Esophagus muscularis mucosa (tissue), 4 donors: ENCODE measurements around the gene TACC2. TPM values are rescaled to one million over a fixed set of nuclear protein-coding genes. Genes with fewer than 3 reads are reported as not detected.

Source experiments
- DNase-seq: peaks from one replicate; pipeline ENCODE4 v3.0.0-alpha.2; 2017; ENCODE audit errors: extremely low spot score
- H3K27ac ChIP-seq, 4 donors: fragments of 200-600 bp; sonication (generic); replicated peaks in 1 of 4; 1 replicate in 3 of 4; 2 replicates in 1 of 4; pipeline ENCODE4 v1.5.1; 2016 to 2019; ENCODE audit warnings: mild to moderate bottlenecking in 1 of 4
- H3K27me3 ChIP-seq, 4 donors: fragments of 200-600 bp; sonication (generic); one replicate each; pipeline versions ENCODE4 v1.5.1 to v1.6.0; 2016 to 2019
- H3K36me3 ChIP-seq, 4 donors: fragments of 200-600 bp; sonication (generic); one replicate each; pipeline ENCODE4 v1.5.1; 2016 to 2019
- H3K4me1 ChIP-seq, 4 donors: fragments of 200-600 bp; sonication (generic); one replicate each; pipeline ENCODE4 v1.5.1; 2016 to 2019
- H3K4me3 ChIP-seq, 4 donors: fragments of 200-600 bp; sonication (generic); 1 replicate in 2 of 4; 2 replicates in 2 of 4; pipeline ENCODE4 v1.5.1; 2016 to 2019; ENCODE audit warnings: mild to moderate bottlenecking in 4 of 4, moderate library complexity in 1 of 4
- H3K9me3 ChIP-seq, 4 donors: fragments of 200-600 bp; sonication (generic); 1 replicate in 3 of 4; 2 replicates in 1 of 4; pipeline ENCODE4 v1.5.1; 2016 to 2019
- EP300 ChIP-seq: sonication (generic); formaldehyde crosslinking; IDR thresholded peaks from one replicate; pipeline ENCODE4 v1.6.1; 2017; ENCODE audit warnings: antibody characterized with exemption
- POLR2A ChIP-seq: fragments of 450-650 bp; IDR thresholded peaks from one replicate; pipeline ENCODE4 v1.6.1; 2017; ENCODE audit warnings: antibody characterized with exemption, moderate library complexity, mild to moderate bottlenecking, low read depth
- POLR2AphosphoS5 ChIP-seq, 2 donors: sonication (generic); formaldehyde crosslinking; IDR thresholded peaks; one replicate each; pipeline ENCODE4 v1.6.1; 2017; ENCODE audit warnings: antibody characterized with exemption in 2 of 2
- WGBS: methylation state at CpG from one replicate; pipeline ENCODE4 v1.1.5; 2018; 5-methylcytosine and 5-hydroxymethylcytosine counted together
- intact Hi-C: fragments of 100-400 bp; cut with DNase I; formaldehyde crosslinking; loops from one replicate; pipeline ENCODE4 v1.15.1; 2023
- total RNA-seq, 4 donors: library from RNA; depleted of rRNA; stranded (reverse); fragments of >200 nt; gene quantifications; one replicate each; pipeline versions ENCODE4 v1.1.0 to v1.2.1, GENCODE V29; 2016
- TF ChIP-seq, protein P1 (sequence below), 3 experiments: fragments of 200-600 bp in 2 of 3; fragments of 450-650 bp in 1 of 3; sonication (generic) in 2 of 3; IDR thresholded peaks; one replicate each; pipeline ENCODE4 v1.5.1; 2017 to 2019; ENCODE audit warnings: antibody characterized with exemption in 3 of 3, mild to moderate bottlenecking in 2 of 3, moderate library complexity in 1 of 3

TACC2 gene
- total RNA-seq, 4 donors from 2014 or later = 53.7 to 99.4 (median 75.6) TPM

DNA sequence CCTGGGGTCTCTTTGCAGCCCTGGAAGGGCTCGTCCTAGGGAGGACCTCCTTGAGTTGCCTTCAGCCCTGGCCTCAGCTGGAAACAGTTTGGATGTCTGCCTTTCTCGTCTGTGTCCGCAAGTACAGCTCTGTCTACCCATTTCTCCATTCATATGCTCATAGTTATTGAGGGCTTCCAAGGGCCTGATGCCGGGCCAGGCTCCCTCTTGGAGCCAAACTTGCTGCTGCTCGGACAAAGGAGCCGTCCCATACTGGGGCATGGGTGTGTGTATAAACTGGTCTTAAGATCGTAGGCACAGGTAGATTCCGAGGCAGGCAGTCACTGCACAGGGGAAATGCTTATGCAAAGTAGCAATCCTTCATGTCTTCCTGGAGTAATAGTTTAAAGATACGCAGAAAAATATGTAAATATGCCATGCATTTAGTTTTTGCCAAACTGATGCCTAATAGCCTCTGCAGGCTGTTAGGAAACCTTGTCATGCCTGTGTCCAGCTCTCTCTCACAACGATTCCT lies 165.1 kb downstream of the TACC2 start:
- peak overlapping the region in 2 of 4 donors; percentile 39 to 43 for H3K4me3 ChIP-seq
- intact Hi-C loops = no loop called here
- no peak for DNase-seq
- H3K9me3 ChIP-seq = no peaks in the 10 kb centered on the region
- WGBS = 50% methylated on average over 10 of the region's 10 CpGs
- peaks cover 0 to 9% (median 0%) of the 10 kb centered on the region in 4 donors for H3K36me3 ChIP-seq
- H3K4me1 ChIP-seq = peaks cover 69 to 92% (median 81%) of the 10 kb centered on the region in 4 donors
- peak overlapping the region; percentile 79 to 90 (median 86) for H3K27ac ChIP-seq
- TF ChIP-seq EP300 (no peak), POLR2AphosphoS5 (IDR thresholded peaks at IDR 0.05) (no peak), POLR2A (no peak)
- TF ChIP-seq, protein P1, sequence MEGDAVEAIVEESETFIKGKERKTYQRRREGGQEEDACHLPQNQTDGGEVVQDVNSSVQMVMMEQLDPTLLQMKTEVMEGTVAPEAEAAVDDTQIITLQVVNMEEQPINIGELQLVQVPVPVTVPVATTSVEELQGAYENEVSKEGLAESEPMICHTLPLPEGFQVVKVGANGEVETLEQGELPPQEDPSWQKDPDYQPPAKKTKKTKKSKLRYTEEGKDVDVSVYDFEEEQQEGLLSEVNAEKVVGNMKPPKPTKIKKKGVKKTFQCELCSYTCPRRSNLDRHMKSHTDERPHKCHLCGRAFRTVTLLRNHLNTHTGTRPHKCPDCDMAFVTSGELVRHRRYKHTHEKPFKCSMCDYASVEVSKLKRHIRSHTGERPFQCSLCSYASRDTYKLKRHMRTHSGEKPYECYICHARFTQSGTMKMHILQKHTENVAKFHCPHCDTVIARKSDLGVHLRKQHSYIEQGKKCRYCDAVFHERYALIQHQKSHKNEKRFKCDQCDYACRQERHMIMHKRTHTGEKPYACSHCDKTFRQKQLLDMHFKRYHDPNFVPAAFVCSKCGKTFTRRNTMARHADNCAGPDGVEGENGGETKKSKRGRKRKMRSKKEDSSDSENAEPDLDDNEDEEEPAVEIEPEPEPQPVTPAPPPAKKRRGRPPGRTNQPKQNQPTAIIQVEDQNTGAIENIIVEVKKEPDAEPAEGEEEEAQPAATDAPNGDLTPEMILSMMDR (IDR thresholded peaks at IDR 0.05) = no peak
- no peaks in the 10 kb centered on the region for H3K27me3 ChIP-seq

DNA sequence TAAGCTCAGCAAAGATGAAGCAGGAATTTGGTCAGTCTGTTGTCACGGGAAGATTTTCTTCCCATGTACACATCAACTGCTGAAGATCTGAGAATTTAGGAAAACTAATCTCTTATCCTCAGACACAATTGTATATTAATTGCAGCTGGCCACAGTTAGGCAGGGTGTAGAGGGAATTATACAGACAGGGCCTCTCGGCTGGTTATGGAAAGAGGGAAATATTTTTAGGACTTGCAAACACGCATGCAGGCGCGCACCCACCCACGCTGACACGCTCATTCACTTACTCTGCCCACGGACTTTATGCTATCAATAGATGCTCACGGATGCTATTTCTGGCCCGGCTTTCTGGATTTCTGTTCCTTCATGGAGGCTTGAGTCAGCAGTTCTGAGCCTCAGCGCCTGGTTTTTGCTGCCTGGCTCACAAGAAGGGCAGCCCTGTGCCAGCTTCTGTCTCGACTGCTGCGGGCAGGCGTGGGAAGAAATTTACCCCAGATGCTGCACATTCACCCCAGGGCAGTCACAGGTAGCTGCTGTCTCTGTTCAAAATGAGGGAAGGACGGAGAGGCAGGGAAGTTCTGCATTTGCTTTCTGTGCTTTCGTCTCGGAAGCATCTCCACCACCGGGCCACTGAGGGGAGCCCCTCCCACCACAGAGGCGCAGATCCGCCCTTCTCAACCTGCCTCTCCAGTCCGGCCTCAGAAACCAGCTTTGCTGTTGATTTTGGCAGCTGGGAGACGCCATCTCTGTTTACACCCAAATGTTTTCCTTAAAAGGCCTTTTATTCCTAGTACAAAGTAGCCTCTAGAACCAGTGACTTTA lies 165.8 kb downstream of the TACC2 start:
- intact Hi-C loops = no loop called here
- DNase-seq = no peak

DNA sequence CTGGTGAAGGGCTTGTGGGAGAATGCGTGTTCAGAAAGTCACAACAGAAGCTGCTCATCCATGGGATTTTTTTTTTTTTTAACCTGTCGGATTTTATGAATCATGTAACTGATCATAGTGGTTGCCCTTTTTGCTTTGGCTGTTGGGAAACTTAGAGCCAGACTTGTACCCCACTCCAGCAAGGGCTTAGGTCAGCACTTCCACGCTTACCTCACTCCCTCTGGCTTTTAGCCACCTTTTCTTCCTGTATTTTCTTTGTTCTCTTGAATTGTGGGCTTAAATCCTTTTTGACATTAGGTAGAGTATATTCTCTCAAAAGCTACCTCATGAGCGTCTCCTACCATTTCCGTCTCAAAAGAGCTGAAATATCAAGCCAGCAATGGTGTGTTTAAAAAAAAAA lies 168.5 kb downstream of the TACC2 start:
- Histone ChIP-seq H3K27me3 (no peaks in the 10 kb centered on the region), H3K9me3 (no peaks in the 10 kb centered on the region), H3K4me1 (peaks cover 53 to 92% (median 75%) of the 10 kb centered on the region in 4 donors), H3K4me3 (no peak overlapping the region), H3K27ac (peak overlapping the region in 3 of 4 donors; percentile 79 to 86 (median 86)), H3K36me3 (peaks cover 0 to 25% (median 0%) of the 10 kb centered on the region in 4 donors)
- 92% methylated on average over 5 of the region's 5 CpGs for WGBS
- intact Hi-C loops = no loop called here
- TF ChIP-seq POLR2AphosphoS5 (IDR thresholded peaks at IDR 0.05) (no peak), EP300 (no peak), POLR2A (no peak)
- TF ChIP-seq, protein P1 (IDR thresholded peaks at IDR 0.05) = no peak
- no peak for DNase-seq

More for the DNA sequence above, 165.8 kb downstream of the TACC2 start:
- Histone ChIP-seq H3K27me3 (no peaks in the 10 kb centered on the region), H3K4me1 (peaks cover 69 to 92% (median 81%) of the 10 kb centered on the region in 4 donors), H3K36me3 (peaks cover 0 to 13% (median 0%) of the 10 kb centered on the region in 4 donors), H3K9me3 (no peaks in the 10 kb centered on the region), H3K4me3 (peak overlapping the region; percentile 15 to 43 (median 36)), H3K27ac (peak overlapping the region; percentile 79 to 90 (median 86))
- TF ChIP-seq POLR2A (no peak), POLR2AphosphoS5 (IDR thresholded peaks at IDR 0.05) (peak in 1 of 2 donors; percentile 66)
- TF ChIP-seq, protein P1 (IDR thresholded peaks at IDR 0.05) = peak in 1 of 3 experiments; percentile 15
- 28% methylated on average over 21 of the region's 22 CpGs for WGBS

DNA sequence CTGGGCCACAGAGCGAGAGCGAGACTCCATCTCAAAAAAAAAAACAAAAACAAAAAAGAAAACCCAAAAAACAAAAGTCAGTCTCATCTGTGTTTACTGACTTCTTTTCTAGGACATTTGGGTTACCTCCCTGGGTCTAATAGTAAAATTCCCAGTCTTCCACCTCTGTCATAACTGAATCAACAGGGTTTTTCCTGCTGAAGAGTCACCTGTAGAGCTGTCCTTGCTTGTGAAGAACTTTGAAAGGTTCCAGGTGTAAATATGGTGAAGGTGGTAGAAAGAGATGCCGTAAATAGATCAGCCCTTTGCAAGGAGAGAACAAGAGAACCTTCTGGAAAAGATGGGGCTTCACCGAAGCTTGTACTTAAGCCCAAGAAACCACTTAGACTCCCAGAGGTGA lies 169.4 kb downstream of the TACC2 start:
- H3K9me3 ChIP-seq = no peaks in the 10 kb centered on the region
- H3K4me3 ChIP-seq = no peak overlapping the region
- intact Hi-C loops = no loop called here
- H3K4me1 ChIP-seq = peaks cover 56 to 92% (median 75%) of the 10 kb centered on the region in 4 donors
- H3K36me3 ChIP-seq = peaks cover 0 to 25% (median 0%) of the 10 kb centered on the region in 4 donors
- WGBS = 94% methylated on average over 4 of the region's 4 CpGs
- peak overlapping the region in 2 of 4 donors; percentile 16 to 86 for H3K27ac ChIP-seq
- TF ChIP-seq, protein P1 (IDR thresholded peaks at IDR 0.05) = no peak
- no peak for TF ChIP-seq POLR2AphosphoS5 (IDR thresholded peaks at IDR 0.05)
- no peak for TF ChIP-seq POLR2A
- no peak for TF ChIP-seq EP300
- no peaks in the 10 kb centered on the region for H3K27me3 ChIP-seq
- DNase-seq = no peak
